Tibial nerve (tissue), 4 donors: Measurements from ENCODE around the gene HSD11B1. TPM values are rescaled to one million over a fixed set of nuclear protein-coding genes. Genes with fewer than 3 reads are reported as not detected.

Experiments
- DNase-seq, 2 donors: peaks; one replicate each; pipeline ENCODE4 v3.0.0-alpha.2; 2019; ENCODE audit warnings: low spot score in 2 of 2
- H3K27ac ChIP-seq, 4 donors: fragments of 200-600 bp; sonication (generic) in 3 of 4; one replicate each; pipeline ENCODE4 v1.5.1; 2017 to 2019; ENCODE audit warnings: mild to moderate bottlenecking in 1 of 4
- H3K27me3 ChIP-seq, 2 donors: fragments of 200-600 bp; sonication (generic) in 1 of 2; one replicate each; pipeline versions ENCODE4 v1.5.1 to v1.6.0; 2017 to 2019
- H3K36me3 ChIP-seq, 3 donors: fragments of 200-600 bp; sonication (generic); one replicate each; pipeline ENCODE4 v1.5.1; 2018 to 2019
- H3K4me1 ChIP-seq, 4 donors: fragments of 200-600 bp; sonication (generic) in 3 of 4; one replicate each; pipeline ENCODE4 v1.5.1; 2017 to 2019
- H3K4me3 ChIP-seq, 4 donors: fragments of 200-600 bp; sonication (generic) in 3 of 4; one replicate each; pipeline ENCODE4 v1.5.1; 2017 to 2019; ENCODE audit warnings: mild to moderate bottlenecking in 1 of 4, moderate library complexity in 1 of 4
- H3K9me3 ChIP-seq, 4 donors: fragments of 200-600 bp; sonication (generic) in 3 of 4; one replicate each; pipeline ENCODE4 v1.5.1; 2017 to 2019
- EP300 ChIP-seq, 2 donors: sonication (generic); formaldehyde crosslinking; IDR thresholded peaks; one replicate each; pipeline ENCODE4 v1.6.1; 2017; ENCODE audit warnings: antibody characterized with exemption in 2 of 2, mild to moderate bottlenecking in 1 of 2
- POLR2A ChIP-seq, 2 donors: fragments of 450-650 bp; IDR thresholded peaks; one replicate each; pipeline ENCODE4 v1.6.1; 2017; ENCODE audit warnings: antibody characterized with exemption in 2 of 2, mild to moderate bottlenecking in 2 of 2, moderate library complexity in 2 of 2
- WGBS, 2 donors: methylation state at CpG; one replicate each; pipeline ENCODE4 v1.1.5; 2018; 5-methylcytosine and 5-hydroxymethylcytosine counted together
- total RNA-seq, 4 donors: library from RNA; depleted of rRNA; stranded (reverse); fragments of >200 nt; gene quantifications; one replicate each; pipeline ENCODE4 v1.1.0, GENCODE V29; 2016
- TF ChIP-seq, protein P1 (sequence below), 5 experiments: fragments of 200-600 bp in 3 of 5; fragments of 450-650 bp in 2 of 5; sonication (generic) in 3 of 5; IDR thresholded peaks; one replicate each; pipeline ENCODE4 v1.5.1; 2016 to 2019; ENCODE audit warnings: antibody characterized with exemption in 5 of 5, mild to moderate bottlenecking in 3 of 5, moderate library complexity in 2 of 5

The HSD11B1 gene
- total RNA-seq, 4 donors from 2014 or later, result 7.1 to 92.2 (median 19.7) TPM

DNA sequence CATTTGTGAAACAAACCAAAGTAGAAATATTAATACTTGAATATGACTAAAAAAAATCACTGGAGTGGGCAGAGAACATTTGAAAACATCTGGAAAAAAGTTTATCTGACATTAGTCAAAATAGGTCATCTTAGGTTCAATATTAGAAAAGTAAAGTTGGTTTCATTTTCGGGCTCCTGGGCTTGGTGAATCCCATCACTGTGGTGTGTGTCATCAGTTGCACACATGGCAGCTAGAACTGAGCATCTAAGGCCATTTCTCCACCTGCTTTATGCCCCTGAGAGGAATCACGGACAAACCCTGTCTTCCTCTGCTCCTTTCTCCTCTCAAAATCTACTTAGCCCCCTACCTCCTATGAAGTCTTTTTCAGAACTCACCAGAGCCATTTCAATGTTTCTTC, 5.4 kb downstream of the HSD11B1 start:
- H3K4me3 ChIP-seq, result no peak overlapping the region
- no peak overlapping the region for H3K27ac ChIP-seq
- H3K9me3 ChIP-seq, result no peaks in the 10 kb centered on the region
- 61 to 62% methylated on average over 2 of the region's 2 CpGs for WGBS, 2 donors
- TF ChIP-seq EP300 (IDR thresholded peaks at IDR 0.05), result no peak
- TF ChIP-seq, protein P1, sequence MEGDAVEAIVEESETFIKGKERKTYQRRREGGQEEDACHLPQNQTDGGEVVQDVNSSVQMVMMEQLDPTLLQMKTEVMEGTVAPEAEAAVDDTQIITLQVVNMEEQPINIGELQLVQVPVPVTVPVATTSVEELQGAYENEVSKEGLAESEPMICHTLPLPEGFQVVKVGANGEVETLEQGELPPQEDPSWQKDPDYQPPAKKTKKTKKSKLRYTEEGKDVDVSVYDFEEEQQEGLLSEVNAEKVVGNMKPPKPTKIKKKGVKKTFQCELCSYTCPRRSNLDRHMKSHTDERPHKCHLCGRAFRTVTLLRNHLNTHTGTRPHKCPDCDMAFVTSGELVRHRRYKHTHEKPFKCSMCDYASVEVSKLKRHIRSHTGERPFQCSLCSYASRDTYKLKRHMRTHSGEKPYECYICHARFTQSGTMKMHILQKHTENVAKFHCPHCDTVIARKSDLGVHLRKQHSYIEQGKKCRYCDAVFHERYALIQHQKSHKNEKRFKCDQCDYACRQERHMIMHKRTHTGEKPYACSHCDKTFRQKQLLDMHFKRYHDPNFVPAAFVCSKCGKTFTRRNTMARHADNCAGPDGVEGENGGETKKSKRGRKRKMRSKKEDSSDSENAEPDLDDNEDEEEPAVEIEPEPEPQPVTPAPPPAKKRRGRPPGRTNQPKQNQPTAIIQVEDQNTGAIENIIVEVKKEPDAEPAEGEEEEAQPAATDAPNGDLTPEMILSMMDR (IDR thresholded peaks at IDR 0.05), result no peak
- TF ChIP-seq POLR2A (IDR thresholded peaks at IDR 0.05), result no peak
- H3K4me1 ChIP-seq, result no peaks in the 10 kb centered on the region
- no peak for DNase-seq
- no peaks in the 10 kb centered on the region for H3K27me3 ChIP-seq
- no peaks in the 10 kb centered on the region for H3K36me3 ChIP-seq

- DNase-seq, result no peak
- Histone ChIP-seq H3K9me3 (no peaks in the 10 kb centered on the region), H3K4me3 (no peak overlapping the region), H3K36me3 (no peaks in the 10 kb centered on the region), H3K4me1 (no peaks in the 10 kb centered on the region), H3K27ac (no peak overlapping the region), H3K27me3 (no peaks in the 10 kb centered on the region)
- TF ChIP-seq POLR2A (IDR thresholded peaks at IDR 0.05) (no peak), EP300 (IDR thresholded peaks at IDR 0.05) (no peak)
- TF ChIP-seq, protein P1 (IDR thresholded peaks at IDR 0.05), result no peak
- WGBS, 2 donors, result 64 to 72% methylated on average over 3 of the region's 3 CpGs
These were observed 6.2 kb downstream of the HSD11B1 start for GRCh38 chr1:209710847-209711246.

DNA sequence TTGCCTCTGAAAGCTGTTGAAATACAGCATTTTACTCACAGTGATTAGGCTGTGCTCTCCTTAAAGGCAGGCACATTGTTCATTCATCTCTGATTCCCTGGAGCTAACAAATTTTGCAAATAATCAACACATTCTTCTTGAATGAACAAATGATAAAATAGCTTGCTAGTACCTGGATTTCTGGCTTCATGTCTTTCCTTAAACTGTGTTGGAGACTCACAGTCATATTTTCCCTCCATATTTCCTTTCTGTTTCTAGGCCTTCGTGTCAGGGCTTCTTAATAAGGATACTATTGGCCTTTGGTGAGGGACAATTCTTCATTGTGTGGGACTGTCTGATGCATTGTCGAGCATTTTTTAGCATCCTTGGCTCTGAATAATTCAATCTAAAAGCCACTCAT, 9.7 kb downstream of the HSD11B1 start:
- H3K4me3 ChIP-seq, result no peak overlapping the region
- no peak overlapping the region for H3K27ac ChIP-seq
- no peaks in the 10 kb centered on the region for H3K4me1 ChIP-seq
- H3K9me3 ChIP-seq, result no peaks in the 10 kb centered on the region
- no peak for DNase-seq
- TF ChIP-seq EP300 (IDR thresholded peaks at IDR 0.05), result no peak
- TF ChIP-seq, protein P1 (IDR thresholded peaks at IDR 0.05), result no peak
- TF ChIP-seq POLR2A (IDR thresholded peaks at IDR 0.05), result no peak
- no peaks in the 10 kb centered on the region for H3K36me3 ChIP-seq
- 41 to 53% methylated on average over 2 of the region's 2 CpGs for WGBS, 2 donors
- H3K27me3 ChIP-seq, result no peaks in the 10 kb centered on the region

DNA sequence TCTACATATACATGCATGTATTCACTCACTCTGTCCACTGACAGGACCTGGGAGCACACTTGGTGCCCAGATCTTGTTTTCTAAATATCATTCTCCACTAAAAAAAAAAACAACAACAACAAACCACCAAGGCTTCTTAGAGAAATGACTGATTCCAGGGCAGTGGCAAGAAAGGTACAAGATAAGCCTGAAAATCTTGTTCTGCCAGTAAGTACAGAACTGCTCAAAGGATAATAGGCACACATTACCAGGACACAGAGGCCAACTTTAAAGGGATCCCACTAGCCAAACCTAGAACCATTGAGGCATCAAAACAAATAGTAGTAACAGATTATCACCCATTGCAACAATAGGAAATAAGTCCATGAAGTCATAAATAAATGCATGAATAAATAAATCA, 10.7 kb downstream of the HSD11B1 start:
- H3K4me1 ChIP-seq, result peaks cover 0 to 4% (median 0%) of the 10 kb centered on the region in 4 donors
- H3K27me3 ChIP-seq, result no peaks in the 10 kb centered on the region
- no peak overlapping the region for H3K4me3 ChIP-seq
- no peak for DNase-seq
- TF ChIP-seq POLR2A (IDR thresholded peaks at IDR 0.05) (no peak), EP300 (IDR thresholded peaks at IDR 0.05) (no peak)
- TF ChIP-seq, protein P1 (IDR thresholded peaks at IDR 0.05), result no peak
- H3K27ac ChIP-seq, result no peak overlapping the region
- no peaks in the 10 kb centered on the region for H3K36me3 ChIP-seq
- no peaks in the 10 kb centered on the region for H3K9me3 ChIP-seq

DNA sequence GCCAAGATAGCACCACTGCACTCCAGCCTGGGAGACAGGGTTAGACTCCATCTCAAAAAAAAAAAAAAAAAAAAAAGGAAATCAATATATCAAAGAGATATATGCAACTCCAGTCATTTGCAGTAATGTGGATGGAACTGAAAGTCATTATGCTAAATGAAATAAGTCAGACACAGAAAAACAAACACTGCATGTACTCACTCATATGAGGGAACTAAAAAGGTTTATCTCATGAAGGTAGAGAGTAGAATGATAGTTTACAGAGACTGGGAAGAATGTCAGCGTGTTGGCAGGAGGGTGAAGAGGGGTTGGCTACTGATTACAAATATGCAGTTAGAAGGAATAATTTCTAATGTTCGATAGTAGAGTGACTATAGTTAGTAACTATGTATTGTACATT, 13.2 kb downstream of the HSD11B1 start:
- DNase-seq, result no peak
- WGBS, 2 donors, result 83 to 89% methylated on average over 2 of the region's 2 CpGs

More for the DNA sequence above, 13.2 kb downstream of the HSD11B1 start:
- Histone ChIP-seq H3K4me3 (no peak overlapping the region), H3K9me3 (no peaks in the 10 kb centered on the region), H3K27ac (no peak overlapping the region), H3K27me3 (no peaks in the 10 kb centered on the region), H3K4me1 (peaks cover 0 to 17% (median 0%) of the 10 kb centered on the region in 4 donors), H3K36me3 (no peaks in the 10 kb centered on the region)
- TF ChIP-seq EP300 (IDR thresholded peaks at IDR 0.05), result no peak
- TF ChIP-seq, protein P1 (IDR thresholded peaks at IDR 0.05), result no peak
- no peak for TF ChIP-seq POLR2A (IDR thresholded peaks at IDR 0.05)
